ENCODE measurements around the gene MPV17L2. TPM values are rescaled to one million over a fixed set of nuclear protein-coding genes. Genes with fewer than 3 reads are reported as not detected.

MPV17L2 gene
- total RNA-seq, 2 donors from 2014 or later: 6.1 to 6.6 TPM

GRCh38 chr19:18176367-18177310, 16.4 kb upstream of the MPV17L2 start:
- intact Hi-C loops (cut with DNase I): no loop called here
- DNase-seq (ENCODE audit: low spot score): no peak

DNA sequence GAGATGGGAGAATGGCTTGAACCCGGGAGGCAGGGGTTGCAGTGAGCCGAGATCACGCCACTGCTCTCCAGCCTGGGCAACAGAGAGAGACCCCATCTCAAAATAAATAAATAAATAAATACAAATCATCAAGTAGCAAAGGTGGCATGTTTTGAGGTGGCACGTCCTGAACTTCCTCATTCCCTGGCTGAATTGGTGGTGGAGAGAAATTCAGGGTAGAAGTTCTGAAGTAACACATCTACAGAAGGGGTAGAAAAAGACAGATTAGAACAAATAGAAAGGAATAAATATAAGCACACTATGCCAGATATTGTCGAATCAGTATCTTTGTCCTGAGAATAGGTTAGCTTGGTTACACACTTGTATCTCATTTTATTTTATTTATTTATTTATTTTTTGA, 13.1 kb upstream of the MPV17L2 start:
- no peak for DNase-seq (ENCODE audit: low spot score)
- intact Hi-C loops (cut with DNase I): no loop called here

- no peak for DNase-seq (ENCODE audit: low spot score)
- intact Hi-C loops (cut with DNase I): no loop called here
Observed at GRCh38 chr19:18183529-18183928, 9.5 kb upstream of the MPV17L2 start.

GRCh38 chr19:18185538-18185937, 7.5 kb upstream of the MPV17L2 start:
- no peak for DNase-seq (ENCODE audit: low spot score)
- intact Hi-C loops (cut with DNase I): no loop called here

DNA sequence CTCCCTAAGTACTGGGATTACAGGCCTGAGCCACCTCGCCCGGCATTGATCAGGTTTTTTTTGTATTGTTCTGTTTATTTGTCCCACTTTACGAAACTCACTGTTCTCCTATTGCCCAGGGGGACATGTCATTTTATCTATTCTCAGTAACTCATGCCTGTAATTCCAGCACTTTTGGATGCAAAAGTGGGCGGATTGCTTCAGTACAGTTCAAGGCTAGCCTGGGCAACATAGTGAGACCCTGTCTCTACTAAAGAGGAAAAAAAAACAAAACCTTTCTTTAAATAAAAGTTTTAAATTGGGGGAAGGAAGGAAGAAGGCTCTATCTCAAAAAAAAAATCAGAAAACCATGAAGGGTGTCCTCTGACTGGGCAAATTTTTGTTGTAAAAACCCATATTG, 2.7 kb upstream of the MPV17L2 start:
- intact Hi-C loops (cut with DNase I): no loop called here
- DNase-seq (ENCODE audit: low spot score): no peak

- intact Hi-C loops (cut with DNase I): no loop called here
- DNase-seq (ENCODE audit: low spot score): no peak
Observed at GRCh38 chr19:18191640-18192062, 1.4 kb upstream of the MPV17L2 start.

GRCh38 chr19:18193388-18194180, 566 bp downstream of the MPV17L2 start:
- no peak for DNase-seq (ENCODE audit: low spot score)
- intact Hi-C loops (cut with DNase I): no loop called here

DNA sequence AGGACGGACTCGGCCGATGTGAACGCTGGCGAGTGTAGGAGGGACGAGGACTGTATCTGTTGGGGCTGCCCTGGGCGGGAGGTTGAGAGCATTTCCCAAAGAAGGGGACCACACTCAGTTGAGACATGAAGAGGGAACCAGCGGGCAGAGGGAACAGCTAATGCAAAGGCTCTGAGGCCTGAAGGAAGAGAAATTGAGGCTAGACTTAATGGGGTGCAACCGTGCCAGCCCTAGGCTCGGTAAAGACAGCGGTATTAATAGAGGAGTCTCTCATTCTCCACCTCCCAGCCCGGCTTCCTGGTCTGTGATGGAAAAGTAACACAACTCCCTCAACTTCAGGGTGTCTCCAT, 1.1 kb downstream of the MPV17L2 start:
- no peak for DNase-seq (ENCODE audit: low spot score)
- intact Hi-C loops (cut with DNase I): no loop called here

- intact Hi-C loops (cut with DNase I): loop anchor here in 1 of 2 donors (5.0 kb wide), 1 partner anchor 133 kb away; no protein-coding TSS in a partner anchor
- DNase-seq (ENCODE audit: low spot score): peak; percentile 84
Observed at GRCh38 chr19:18194554-18195238, 1.7 kb downstream of the MPV17L2 start.

DNA sequence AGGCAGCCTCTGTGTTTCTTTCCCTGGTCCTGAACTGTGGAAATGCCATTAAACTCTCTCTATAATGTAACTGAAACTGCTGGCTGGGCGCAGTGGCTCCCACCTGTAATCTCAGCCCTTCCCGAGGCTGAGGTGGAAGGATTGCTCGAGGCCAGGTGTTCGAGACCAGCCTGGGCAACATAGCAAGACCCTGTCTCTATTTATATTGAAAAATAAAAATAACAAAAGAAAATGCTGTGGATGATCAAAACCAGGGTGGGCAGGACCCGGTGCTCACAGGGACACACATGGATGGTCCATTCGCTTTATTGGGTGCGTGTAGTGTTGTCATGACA, 3.5 kb downstream of the MPV17L2 start:
- intact Hi-C loops (cut with DNase I): loop anchor here in 1 of 2 donors (5.0 kb wide), 1 partner anchor 131 kb away; no protein-coding TSS in a partner anchor

GRCh38 chr19:18197306-18197705, 4.3 kb downstream of the MPV17L2 start:
- intact Hi-C loops (cut with DNase I): loop anchor here in 1 of 2 donors (5.0 kb wide), 1 partner anchor 130 kb away; no protein-coding TSS in a partner anchor
- DNase-seq (ENCODE audit: low spot score): no peak

More for the DNA sequence above, 3.5 kb downstream of the MPV17L2 start:
- DNase-seq (ENCODE audit: low spot score): no peak

- intact Hi-C loops (cut with DNase I): loop anchor here in 1 of 2 donors (5.0 kb wide), 1 partner anchor 129 kb away; no protein-coding TSS in a partner anchor
- DNase-seq (ENCODE audit: low spot score): no peak
Observed at GRCh38 chr19:18197941-18198340, 4.9 kb downstream of the MPV17L2 start.

GRCh38 chr19:18198374-18198773, 5.4 kb downstream of the MPV17L2 start:
- intact Hi-C loops (cut with DNase I): loop anchor here in 1 of 2 donors (5.0 kb wide), 1 partner anchor 129 kb away; no protein-coding TSS in a partner anchor
- DNase-seq (ENCODE audit: low spot score): no peak

GRCh38 chr19:18202397-18202777, 9.4 kb downstream of the MPV17L2 start:
- no peak for DNase-seq (ENCODE audit: low spot score)
- intact Hi-C loops (cut with DNase I): loop anchor here in 1 of 2 donors (10.0 kb wide), 1 partner anchor 52 kb away; a partner anchor contains a TSS

GRCh38 chr19:18202778-18203407, 9.9 kb downstream of the MPV17L2 start:
- peak; percentile 85 for DNase-seq (ENCODE audit: low spot score)
- intact Hi-C loops (cut with DNase I): loop anchor here in 1 of 2 donors (10.0 kb wide), 1 partner anchor 52 kb away; a partner anchor contains a TSS

GRCh38 chr19:18203408-18203862, 10.4 kb downstream of the MPV17L2 start:
- intact Hi-C loops (cut with DNase I): loop anchor here in 1 of 2 donors (10.0 kb wide), 1 partner anchor 51 kb away; a partner anchor contains a TSS
- DNase-seq (ENCODE audit: low spot score): peak; percentile 88

- intact Hi-C loops (cut with DNase I): loop anchor here in 1 of 2 donors (10.0 kb wide), 1 partner anchor 51 kb away; a partner anchor contains a TSS
- peak; percentile 100 for DNase-seq (ENCODE audit: low spot score)
Observed at GRCh38 chr19:18203863-18204393, 10.9 kb downstream of the MPV17L2 start, which contains the start of gene RAB3A. TSS of gene RAB3A (minus strand) at chr19:18204042. CDS start at chr19:18202740, 1,302 bp downstream.

All from posterior vena cava (tissue), 2 donors.